HepG2 (cell line): ENCODE results near the gene DROSHA. TPM values are rescaled to one million over a fixed set of nuclear protein-coding genes. Genes with fewer than 3 reads are reported as not detected.

Experiments used
- ATAC-seq: fragments of 200-7000 bp; cut with Tn5 transposase; 3 replicates; pipeline ENCODE4 v1.9.1; 2020; ENCODE audit warnings: mild to moderate bottlenecking, moderate library complexity
- BruUV-seq: library from RNA; stranded (reverse); fragments of 400-500 nt; replicated peaks from 2 replicates; lab custom pipeline; 2021; lab: Mats Ljungman, UMichigan
- CTCF ChIA-PET: fragments of 300-600 bp; formaldehyde crosslinking; extraction: SDS; loops from one replicate; lab custom pipeline; 2021; ENCODE audit warnings: low total read pairs, inconsistent platforms, low intra/inter-chr PET ratio; lab: Yijun Ruan, JAX
- POLR2A ChIA-PET: fragments of 350-600 bp; sonication (Branson Sonifier 250); formaldehyde crosslinking; loops from one replicate; lab custom pipeline; 2020; ENCODE audit warnings: antibody characterized with exemption, inconsistent platforms; lab: Yijun Ruan, JAX
- DNase-seq: peaks from one replicate; pipeline ENCODE4 v3.0.0-alpha.2; 2015; ENCODE audit warnings: low spot score
- FAIRE-seq: peaks from 3 replicates; lab custom pipeline; 2011; peaks lifted over from hg19 to GRCh38; lab: Jason Lieb, UNC
- H2AFZ ChIP-seq: one replicate; pipeline ENCODE4 v1.6.1; 2011; ENCODE audit warnings: low read length, inconsistent platforms
- H3K27ac ChIP-seq: fragments of 300-600 bp; 3 replicates; pipeline ENCODE4 v1.8.0; 2011; ENCODE audit warnings: mixed run types, mild to moderate bottlenecking, mixed read lengths, low read length, inconsistent platforms; ENCODE audit not compliant: insufficient read depth; ENCODE audit errors: extremely low read length
- H3K27me3 ChIP-seq, 2 experiments: fragments of 200-600 bp in 1 of 2; 2 replicates in 1 of 2; 3 replicates in 1 of 2; pipeline versions ENCODE4 v1.6.0 to v1.8.0; 2011; ENCODE audit warnings: low read length in 2 of 2, mild to moderate bottlenecking in 2 of 2, moderate library complexity in 2 of 2, inconsistent platforms in 1 of 2; ENCODE audit not compliant: insufficient read depth in 2 of 2, control insufficient read depth in 1 of 2
- H3K36me3 ChIP-seq, 2 experiments: fragments of 200-600 bp in 1 of 2; replicated peaks in 1 of 2; 2 replicates in 1 of 2; 3 replicates in 1 of 2; pipeline versions ENCODE4 v1.5.1 to v1.8.0; 2011; ENCODE audit warnings: low read length in 2 of 2, inconsistent platforms in 1 of 2; ENCODE audit not compliant: insufficient read depth in 2 of 2, control insufficient read depth in 1 of 2
- H3K4me1 ChIP-seq: 2 replicates; pipeline ENCODE4 v1.5.1; 2012; ENCODE audit warnings: low read length, inconsistent platforms; ENCODE audit not compliant: insufficient read depth
- H3K4me2 ChIP-seq: 2 replicates; pipeline ENCODE4 v1.6.0; 2011; ENCODE audit warnings: low read depth, low read length, inconsistent platforms
- H3K4me3 ChIP-seq, 3 experiments: fragments of 200-600 bp in 1 of 3; sonication (generic), shearing (Covaris generic) in 1 of 3; replicated peaks in 1 of 3; 2 replicates each; pipeline ENCODE4 v1.5.1; 2011 to 2016; ENCODE audit warnings: low read length in 3 of 3, inconsistent platforms in 2 of 3, low read depth in 2 of 3, mild to moderate bottlenecking in 2 of 3, control low read depth in 1 of 3, mixed read lengths in 1 of 3; ENCODE audit not compliant: insufficient read depth in 1 of 3
- H3K79me2 ChIP-seq: one replicate; pipeline ENCODE4 v1.6.1; 2011; ENCODE audit warnings: low read length, inconsistent platforms; ENCODE audit not compliant: insufficient read depth
- H3K9ac ChIP-seq: 2 replicates; pipeline ENCODE4 v1.6.0; 2011; ENCODE audit warnings: mild to moderate bottlenecking, low read depth, low read length, inconsistent platforms; ENCODE audit not compliant: insufficient read depth
- H3K9me3 ChIP-seq: 2 replicates; pipeline ENCODE4 v1.5.1; 2012; ENCODE audit warnings: mild to moderate bottlenecking, low read length
- H4K20me1 ChIP-seq: 2 replicates; pipeline ENCODE4 v1.6.0; 2011; ENCODE audit warnings: inconsistent platforms, mild to moderate bottlenecking, low read length, moderate library complexity; ENCODE audit not compliant: insufficient read depth
- ARNT2 ChIP-seq: sonication (generic); formaldehyde crosslinking; IDR thresholded peaks from 2 replicates; pipeline ENCODE4 v1.8.0; 2022; ENCODE audit warnings: mild to moderate bottlenecking, low read depth, missing genetic modification reagents, moderate library complexity
- CREB1 ChIP-seq, 2 experiments: fragments of 450-650 bp in 1 of 2; IDR thresholded peaks; 2 replicates each; pipeline ENCODE4 v1.6.1; 2016 to 2017; ENCODE audit warnings: control low read depth in 1 of 2, mild to moderate bottlenecking in 1 of 2, missing compliant biosample characterization in 1 of 2, missing genetic modification characterization in 1 of 2
- HNRNPL ChIP-seq: fragments of 200-400 bp; formaldehyde crosslinking; IDR thresholded peaks from 2 replicates; pipeline ENCODE4 v1.6.1; 2017; ENCODE audit warnings: mild to moderate bottlenecking, low read depth, low read length
- NR2C2 ChIP-seq: sonication (generic); formaldehyde crosslinking; IDR thresholded peaks from 2 replicates; pipeline ENCODE4 v1.4.0; 2020; ENCODE audit warnings: missing genetic modification reagents, mild to moderate bottlenecking, moderate library complexity, borderline replicate concordance
- PPARG ChIP-seq: conservative IDR thresholded peaks from 2 replicates; pipeline ENCODE4 v1.6.1; 2016; ENCODE audit warnings: missing biosample characterization, missing genetic modification reagents
- PRMT3 ChIP-seq: sonication (generic); formaldehyde crosslinking; IDR thresholded peaks from 2 replicates; pipeline ENCODE4 v1.8.1; 2022; ENCODE audit warnings: low read depth, mild to moderate bottlenecking, moderate library complexity, missing genetic modification reagents, borderline replicate concordance
- ZBTB7A ChIP-seq: sonication (generic); formaldehyde crosslinking; IDR thresholded peaks from 2 replicates; pipeline ENCODE4 v1.8.0; 2022; ENCODE audit warnings: mild to moderate bottlenecking, missing genetic modification reagents
- ZNF343 ChIP-seq: sonication (generic); formaldehyde crosslinking; IDR thresholded peaks from 2 replicates; pipeline ENCODE4 v1.4.0; 2020; ENCODE audit warnings: mild to moderate bottlenecking, missing genetic modification reagents
- ZSCAN31 ChIP-seq: sonication (generic); formaldehyde crosslinking; IDR thresholded peaks from 2 replicates; pipeline ENCODE4 v1.5.0; 2020; ENCODE audit warnings: low read depth, mild to moderate bottlenecking, missing genetic modification reagents
- WGBS: methylation state at CpG from one replicate; pipeline ENCODE4 v1.1.6; 2017; ENCODE audit warnings: low lambda C conversion rate; 5-methylcytosine and 5-hydroxymethylcytosine counted together
- in situ Hi-C: cut with HindIII; loops from 2 replicates; pipeline ENCODE4 v1.10.0; 2017; ENCODE audit warnings: low pct_unique_long_range_greater_than_20kb; ENCODE audit not compliant: extremely low pct_ligation_motif_present
- intact Hi-C: fragments of 100-400 bp; cut with micrococcal nuclease; formaldehyde crosslinking; loops from one replicate; pipeline ENCODE4 v1.10.0; 2022; ENCODE audit not compliant: unreplicated experiment
- polyA plus RNA-seq, 8 experiments: library from polyadenylated mRNA; depleted of rRNA in 3 of 8; stranded (reverse) in 7 of 8; unstranded in 1 of 8; fragments of >200 nt; fragmentation: Illumina TruSeq in 4 of 8; extraction: Trizol in 4 of 8; gene quantifications; 2 replicates each; pipeline versions ENCODE4 v1.2.1 to v1.2.3, GENCODE V29; 2011 to 2016; ENCODE audit warnings: low read depth in 4 of 8, missing spikeins in 1 of 8, mixed read lengths in 1 of 8; ENCODE audit not compliant: insufficient read depth in 1 of 8
- total RNA-seq, 5 experiments: library from RNA; depleted of rRNA; stranded (reverse); fragments of >200 nt; fragmentation: Illumina TruSeq; extraction: Trizol; gene quantifications; 2 replicates each; pipeline ENCODE4 v1.2.3, GENCODE V29; 2016; ENCODE audit warnings: low read depth in 1 of 5
- TF ChIP-seq, protein P1 (sequence below): sonication (generic); formaldehyde crosslinking; IDR thresholded peaks from 2 replicates; pipeline ENCODE4 v1.5.0; 2020; ENCODE audit warnings: mild to moderate bottlenecking, missing genetic modification reagents, moderate library complexity
- TF ChIP-seq, protein P2 (sequence below): sonication (generic); formaldehyde crosslinking; IDR thresholded peaks from 2 replicates; pipeline ENCODE4 v1.4.0; 2020; ENCODE audit warnings: missing genetic modification reagents
- TF ChIP-seq, protein P3 (sequence below): sonication (generic); formaldehyde crosslinking; IDR thresholded peaks from 2 replicates; pipeline ENCODE4 v1.5.0; 2020; ENCODE audit warnings: mild to moderate bottlenecking, missing genetic modification reagents
- TF ChIP-seq, protein P4 (sequence below): sonication (generic); formaldehyde crosslinking; IDR thresholded peaks from 2 replicates; pipeline ENCODE4 v1.4.0; 2020; ENCODE audit warnings: missing genetic modification reagents

DROSHA gene
- total and polyA plus RNA-seq, 2 of the 13 experiments (the other 11 are each of a cell fraction or from before 2014, with no cell fraction given): 22.3 to 29.4 TPM

DNA sequence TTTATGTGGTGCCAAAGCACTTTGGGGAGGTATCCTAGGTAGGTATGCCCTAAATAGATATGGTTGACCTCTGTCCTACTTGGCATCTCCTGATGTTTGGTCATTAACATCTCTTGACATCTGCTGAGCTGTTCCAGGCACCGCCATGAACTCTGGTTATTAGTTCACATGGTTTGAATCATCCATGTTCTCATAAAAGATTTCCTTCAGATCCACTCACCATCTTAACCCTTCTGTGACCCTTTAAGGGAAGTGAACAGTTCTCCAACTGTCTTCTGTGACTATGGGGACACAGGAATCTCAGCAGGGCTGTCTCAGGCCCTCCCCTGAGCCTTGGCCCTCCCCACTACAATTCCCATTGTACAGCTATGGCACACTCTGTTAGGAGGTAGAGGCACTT is 170.7 kb downstream of the DROSHA start (continued):
- TF ChIP-seq, protein P1, sequence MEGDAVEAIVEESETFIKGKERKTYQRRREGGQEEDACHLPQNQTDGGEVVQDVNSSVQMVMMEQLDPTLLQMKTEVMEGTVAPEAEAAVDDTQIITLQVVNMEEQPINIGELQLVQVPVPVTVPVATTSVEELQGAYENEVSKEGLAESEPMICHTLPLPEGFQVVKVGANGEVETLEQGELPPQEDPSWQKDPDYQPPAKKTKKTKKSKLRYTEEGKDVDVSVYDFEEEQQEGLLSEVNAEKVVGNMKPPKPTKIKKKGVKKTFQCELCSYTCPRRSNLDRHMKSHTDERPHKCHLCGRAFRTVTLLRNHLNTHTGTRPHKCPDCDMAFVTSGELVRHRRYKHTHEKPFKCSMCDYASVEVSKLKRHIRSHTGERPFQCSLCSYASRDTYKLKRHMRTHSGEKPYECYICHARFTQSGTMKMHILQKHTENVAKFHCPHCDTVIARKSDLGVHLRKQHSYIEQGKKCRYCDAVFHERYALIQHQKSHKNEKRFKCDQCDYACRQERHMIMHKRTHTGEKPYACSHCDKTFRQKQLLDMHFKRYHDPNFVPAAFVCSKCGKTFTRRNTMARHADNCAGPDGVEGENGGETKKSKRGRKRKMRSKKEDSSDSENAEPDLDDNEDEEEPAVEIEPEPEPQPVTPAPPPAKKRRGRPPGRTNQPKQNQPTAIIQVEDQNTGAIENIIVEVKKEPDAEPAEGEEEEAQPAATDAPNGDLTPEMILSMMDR (CRISPR knock-in tag): no peak
- TF ChIP-seq NR2C2: no peak

GRCh38 chr5:31359839-31360238 is 172.1 kb downstream of the DROSHA start:
- Histone ChIP-seq H4K20me1 (no peaks in the 10 kb centered on the region), H3K27ac (no peak overlapping the region), H3K9me3 (peaks cover 10% of the 10 kb centered on the region; the same call in 1 of the 2 replicates), H3K9ac (no peak overlapping the region), H3K4me3 (no peak overlapping the region), H3K79me2 (no peaks in the 10 kb centered on the region), H3K4me1 (no peaks in the 10 kb centered on the region), H2AFZ (no peak overlapping the region), H3K27me3 (no peaks in the 10 kb centered on the region), H3K4me2 (no peak overlapping the region), H3K36me3 (no peaks in the 10 kb centered on the region)
- no peak for TF ChIP-seq CREB1 (IDR thresholded peaks at IDR 0.05)
- TF ChIP-seq CREB1 (CRISPR knock-in tag; IDR thresholded peaks at IDR 0.05): no peak
- TF ChIP-seq HNRNPL: no peak
- TF ChIP-seq ARNT2 (CRISPR knock-in tag): no peak
- TF ChIP-seq PRMT3 (CRISPR knock-in tag): no peak
- TF ChIP-seq, protein P2, sequence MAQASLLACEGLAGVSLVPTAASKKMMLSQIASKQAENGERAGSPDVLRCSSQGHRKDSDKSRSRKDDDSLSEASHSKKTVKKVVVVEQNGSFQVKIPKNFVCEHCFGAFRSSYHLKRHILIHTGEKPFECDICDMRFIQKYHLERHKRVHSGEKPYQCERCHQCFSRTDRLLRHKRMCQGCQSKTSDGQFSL (CRISPR knock-in tag): no peak
- TF ChIP-seq ZNF343 (CRISPR knock-in tag): no peak
- TF ChIP-seq, protein P3, sequence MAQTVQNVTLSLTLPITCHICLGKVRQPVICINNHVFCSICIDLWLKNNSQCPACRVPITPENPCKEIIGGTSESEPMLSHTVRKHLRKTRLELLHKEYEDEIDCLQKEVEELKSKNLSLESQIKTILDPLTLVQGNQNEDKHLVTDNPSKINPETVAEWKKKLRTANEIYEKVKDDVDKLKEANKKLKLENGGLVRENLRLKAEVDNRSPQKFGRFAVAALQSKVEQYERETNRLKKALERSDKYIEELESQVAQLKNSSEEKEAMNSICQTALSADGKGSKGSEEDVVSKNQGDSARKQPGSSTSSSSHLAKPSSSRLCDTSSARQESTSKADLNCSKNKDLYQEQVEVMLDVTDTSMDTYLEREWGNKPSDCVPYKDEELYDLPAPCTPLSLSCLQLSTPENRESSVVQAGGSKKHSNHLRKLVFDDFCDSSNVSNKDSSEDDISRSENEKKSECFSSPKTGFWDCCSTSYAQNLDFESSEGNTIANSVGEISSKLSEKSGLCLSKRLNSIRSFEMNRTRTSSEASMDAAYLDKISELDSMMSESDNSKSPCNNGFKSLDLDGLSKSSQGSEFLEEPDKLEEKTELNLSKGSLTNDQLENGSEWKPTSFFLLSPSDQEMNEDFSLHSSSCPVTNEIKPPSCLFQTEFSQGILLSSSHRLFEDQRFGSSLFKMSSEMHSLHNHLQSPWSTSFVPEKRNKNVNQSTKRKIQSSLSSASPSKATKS: no peak
- TF ChIP-seq, protein P4, sequence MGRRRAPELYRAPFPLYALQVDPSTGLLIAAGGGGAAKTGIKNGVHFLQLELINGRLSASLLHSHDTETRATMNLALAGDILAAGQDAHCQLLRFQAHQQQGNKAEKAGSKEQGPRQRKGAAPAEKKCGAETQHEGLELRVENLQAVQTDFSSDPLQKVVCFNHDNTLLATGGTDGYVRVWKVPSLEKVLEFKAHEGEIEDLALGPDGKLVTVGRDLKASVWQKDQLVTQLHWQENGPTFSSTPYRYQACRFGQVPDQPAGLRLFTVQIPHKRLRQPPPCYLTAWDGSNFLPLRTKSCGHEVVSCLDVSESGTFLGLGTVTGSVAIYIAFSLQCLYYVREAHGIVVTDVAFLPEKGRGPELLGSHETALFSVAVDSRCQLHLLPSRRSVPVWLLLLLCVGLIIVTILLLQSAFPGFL: no peak
- TF ChIP-seq PPARG (CRISPR knock-in tag): no peak
- no peak for TF ChIP-seq ZBTB7A (CRISPR knock-in tag)
- no peak for TF ChIP-seq ZSCAN31 (CRISPR knock-in tag)
- in situ Hi-C loops (no loop called here), intact Hi-C loops (no loop called here)
- ATAC-seq (no peak), DNase-seq (no peak), FAIRE-seq (no peak)
- 0% methylated on average over 3 of the region's 3 CpGs for WGBS
- ChIA-PET CTCF (no interaction called here), POLR2A (no interaction called here)
- no TSS peak for BruUV-seq
